Lung microvascular endothelial cell (primary cell): ENCODE measurements around the gene RGSL1. TPM values are rescaled to one million over a fixed set of nuclear protein-coding genes. Genes with fewer than 3 reads are reported as not detected.

Source experiments
- DNase-seq, 2 donors: peaks; one replicate each; pipeline versions ENCODE4 v3.0.0 to v3.0.0-alpha.2; 2010; ENCODE audit warnings: low read depth in 2 of 2
- total RNA-seq: library from RNA; depleted of rRNA; stranded (reverse); fragments of >200 nt; gene quantifications from 2 replicates; pipeline ENCODE4 v1.2.1, GENCODE V29; 2014

The RGSL1 gene
- total RNA-seq, 1 donor from 2014 or later: not detected

- no peak for DNase-seq
These were observed 84.0 kb downstream of the RGSL1 start for GRCh38 chr1:182533896-182534295.

GRCh38 chr1:182549346-182549745 is 99.4 kb downstream of the RGSL1 start:
- no peak for DNase-seq

- no peak for DNase-seq
These were observed 99.9 kb downstream of the RGSL1 start for GRCh38 chr1:182549811-182550210.

GRCh38 chr1:182552527-182552926 is 102.6 kb downstream of the RGSL1 start:
- no peak for DNase-seq

GRCh38 chr1:182555493-182555892 is 105.5 kb downstream of the RGSL1 start:
- DNase-seq: no peak

- no peak for DNase-seq
These were observed 106.3 kb downstream of the RGSL1 start for GRCh38 chr1:182556279-182556678.

- DNase-seq: no peak
These were observed 110.5 kb downstream of the RGSL1 start for GRCh38 chr1:182560392-182560984.

- DNase-seq: no peak
These were observed 111.5 kb downstream of the RGSL1 start for GRCh38 chr1:182561456-182561855.

- no peak for DNase-seq
These were observed 113.1 kb downstream of the RGSL1 start for GRCh38 chr1:182563095-182563494.

GRCh38 chr1:182564406-182565004 is 114.6 kb downstream of the RGSL1 start:
- DNase-seq: no peak

GRCh38 chr1:182565537-182565936 is 115.6 kb downstream of the RGSL1 start:
- DNase-seq: no peak

GRCh38 chr1:182567629-182568028 is 117.7 kb downstream of the RGSL1 start:
- no peak for DNase-seq

GRCh38 chr1:182568647-182569284 is 118.8 kb downstream of the RGSL1 start:
- DNase-seq: no peak

- DNase-seq: no peak
These were observed 120.1 kb downstream of the RGSL1 start for GRCh38 chr1:182569939-182570610.

GRCh38 chr1:182570611-182570970 is 120.6 kb downstream of the RGSL1 start:
- no peak for DNase-seq

- DNase-seq: no peak
These were observed 124.2 kb downstream of the RGSL1 start for GRCh38 chr1:182574156-182574555.

GRCh38 chr1:182575540-182576149 is 125.7 kb downstream of the RGSL1 start:
- DNase-seq: no peak

- no peak for DNase-seq
These were observed 130.8 kb downstream of the RGSL1 start for GRCh38 chr1:182580736-182581135.

- DNase-seq: no peak
These were observed 134.8 kb downstream of the RGSL1 start for GRCh38 chr1:182584746-182585145.

GRCh38 chr1:182586380-182586779 is 136.4 kb downstream of the RGSL1 start:
- DNase-seq: no peak

GRCh38 chr1:182587093-182587492 is 137.1 kb downstream of the RGSL1 start:
- no peak for DNase-seq
